GM12873 (cell line): ENCODE measurements around the gene CLIP2.

Source experiments
- TF ChIP-seq, protein P1 (sequence below): IDR thresholded peaks from 2 replicates; pipeline ENCODE4 v1.5.1; 2012; ENCODE audit warnings: low read depth, mild to moderate bottlenecking, moderate library complexity, low read length, control low read depth; ENCODE audit not compliant: insufficient read depth; ENCODE audit errors: missing control alignments

Gene CLIP2

DNA sequence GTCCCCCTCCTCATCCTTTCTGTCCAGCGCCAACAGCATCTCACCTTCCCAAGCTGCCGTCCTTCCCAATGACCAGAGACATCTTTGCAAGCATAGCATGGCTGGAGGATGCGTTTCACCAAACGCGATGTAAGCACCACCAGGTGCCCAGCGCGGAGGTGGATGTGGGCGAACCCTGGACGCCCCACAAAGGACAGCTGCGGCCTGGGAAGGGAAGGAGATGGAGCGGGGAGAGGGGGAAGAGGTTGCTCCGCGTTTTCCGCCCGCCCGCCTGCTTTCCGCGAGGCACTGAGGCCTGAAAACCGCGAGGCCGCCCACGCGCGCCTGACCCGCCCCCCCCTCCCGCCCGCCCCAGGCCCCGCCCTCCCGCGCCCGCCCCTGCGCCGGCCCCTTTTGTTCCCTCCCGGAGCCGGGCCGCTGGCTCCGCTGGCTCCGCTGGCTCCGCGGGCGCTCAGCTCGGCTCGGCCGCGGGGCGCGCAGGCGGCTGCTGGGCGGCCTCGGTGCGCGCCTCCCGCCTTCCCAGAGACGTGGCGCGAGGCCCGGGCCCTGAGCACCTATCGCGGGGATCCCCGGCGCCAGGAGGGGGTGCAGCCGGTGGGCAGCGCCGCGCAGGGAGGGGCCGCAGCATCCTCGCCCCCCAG, at the start of gene CLIP2:
CLIP2 (plus strand) TSS at position 390 of the 641 bp plus-strand sequence. CDS start 28,140 bp downstream, outside the sequence.
- TF ChIP-seq, protein P1, sequence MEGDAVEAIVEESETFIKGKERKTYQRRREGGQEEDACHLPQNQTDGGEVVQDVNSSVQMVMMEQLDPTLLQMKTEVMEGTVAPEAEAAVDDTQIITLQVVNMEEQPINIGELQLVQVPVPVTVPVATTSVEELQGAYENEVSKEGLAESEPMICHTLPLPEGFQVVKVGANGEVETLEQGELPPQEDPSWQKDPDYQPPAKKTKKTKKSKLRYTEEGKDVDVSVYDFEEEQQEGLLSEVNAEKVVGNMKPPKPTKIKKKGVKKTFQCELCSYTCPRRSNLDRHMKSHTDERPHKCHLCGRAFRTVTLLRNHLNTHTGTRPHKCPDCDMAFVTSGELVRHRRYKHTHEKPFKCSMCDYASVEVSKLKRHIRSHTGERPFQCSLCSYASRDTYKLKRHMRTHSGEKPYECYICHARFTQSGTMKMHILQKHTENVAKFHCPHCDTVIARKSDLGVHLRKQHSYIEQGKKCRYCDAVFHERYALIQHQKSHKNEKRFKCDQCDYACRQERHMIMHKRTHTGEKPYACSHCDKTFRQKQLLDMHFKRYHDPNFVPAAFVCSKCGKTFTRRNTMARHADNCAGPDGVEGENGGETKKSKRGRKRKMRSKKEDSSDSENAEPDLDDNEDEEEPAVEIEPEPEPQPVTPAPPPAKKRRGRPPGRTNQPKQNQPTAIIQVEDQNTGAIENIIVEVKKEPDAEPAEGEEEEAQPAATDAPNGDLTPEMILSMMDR, result no peak

DNA sequence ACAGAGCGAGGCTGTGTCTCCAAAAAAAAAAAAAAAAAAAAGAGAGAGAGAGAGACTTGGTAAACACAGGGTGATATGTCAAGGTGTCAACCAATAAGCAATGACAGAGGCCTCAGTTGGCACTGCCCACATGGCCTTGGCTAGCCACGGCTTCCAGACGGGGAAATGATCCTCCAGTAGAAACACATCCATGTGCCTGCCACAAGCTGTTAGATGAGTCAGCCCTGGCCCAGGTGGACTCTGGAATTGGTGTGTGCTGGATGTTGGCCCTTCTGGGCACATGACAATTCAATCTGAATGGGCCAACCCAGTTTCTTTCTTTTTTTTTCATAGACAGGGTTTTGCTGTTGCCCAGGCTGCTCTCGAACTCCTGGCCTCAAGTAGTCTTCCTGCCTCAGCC, 48.7 kb upstream of the CLIP2 start:
- TF ChIP-seq, protein P1, result no peak

DNA sequence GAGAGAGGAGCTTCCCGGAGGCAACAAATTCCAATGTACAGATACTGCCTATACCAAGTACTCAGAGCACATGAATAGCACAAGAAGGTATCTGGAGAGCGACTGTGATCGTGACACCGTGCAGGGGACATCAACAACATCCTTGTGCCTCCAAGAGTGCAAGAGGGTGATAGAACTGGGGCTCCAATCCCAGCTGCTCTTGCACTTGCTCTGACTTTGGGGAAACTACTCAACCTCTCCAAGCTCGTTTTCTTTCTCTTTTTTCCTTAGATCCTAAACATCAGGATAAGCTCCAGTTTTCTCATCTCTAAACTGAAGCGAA, 47.1 kb upstream of the CLIP2 start:
- TF ChIP-seq, protein P1, result no peak

DNA sequence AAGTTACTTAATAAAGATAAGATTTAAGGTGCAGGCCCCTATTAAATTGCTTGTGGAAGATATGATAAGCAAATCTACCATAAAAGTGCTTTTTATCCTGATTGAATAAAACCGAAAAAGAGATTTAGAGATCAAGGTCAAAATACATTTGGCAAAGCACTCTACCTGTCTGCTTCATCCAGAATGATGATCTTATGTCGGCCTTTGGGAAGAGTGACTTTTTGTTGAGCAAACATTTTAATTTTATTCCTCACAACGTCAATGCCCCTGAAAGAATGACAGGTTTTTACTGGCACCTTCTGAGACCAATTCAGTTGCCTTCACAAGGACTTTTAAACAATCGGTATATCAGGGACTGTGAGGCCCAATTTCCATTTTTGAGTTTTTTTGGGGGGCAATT, 42.7 kb upstream of the CLIP2 start:
- TF ChIP-seq, protein P1, result no peak

DNA sequence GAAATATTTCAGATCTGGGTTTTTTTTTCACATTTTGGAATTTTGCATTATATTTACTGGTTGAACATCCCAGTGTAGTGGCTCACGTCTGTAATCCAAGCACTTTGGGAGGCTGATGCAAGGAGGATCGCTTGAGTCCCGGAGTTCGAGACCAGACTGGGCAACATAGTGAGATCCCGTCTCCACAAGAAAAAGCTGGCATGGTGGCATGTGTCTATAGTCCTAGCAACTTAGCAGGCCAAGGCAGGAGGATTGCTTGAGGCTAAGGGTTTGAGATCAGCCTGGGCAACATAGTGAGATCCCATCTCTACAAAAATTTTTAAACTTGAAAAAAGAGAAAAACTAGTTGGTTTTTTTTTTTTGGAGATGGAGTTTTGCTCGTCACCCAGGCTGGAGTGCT, 41.1 kb upstream of the CLIP2 start:
- TF ChIP-seq, protein P1, result no peak

DNA sequence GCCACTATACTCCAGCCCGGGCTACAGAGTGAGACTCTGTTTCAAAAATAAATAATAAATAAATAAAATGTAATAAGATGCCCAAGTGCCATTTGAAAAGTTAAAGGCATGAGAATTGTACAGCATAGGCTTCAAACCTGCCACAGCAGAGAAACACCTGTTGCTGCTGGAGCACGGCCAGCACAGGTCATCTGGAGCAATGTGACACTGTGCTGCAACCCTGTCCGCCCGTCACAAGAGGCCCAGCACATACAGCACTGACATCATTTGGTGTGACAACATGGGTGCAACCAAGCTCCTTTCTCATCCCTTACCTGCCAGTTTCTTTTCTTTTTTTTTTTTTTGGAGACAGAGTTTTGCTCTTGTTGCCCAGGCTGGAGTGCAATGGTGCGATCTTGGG, 36.3 kb upstream of the CLIP2 start:
- TF ChIP-seq, protein P1, result no peak

DNA sequence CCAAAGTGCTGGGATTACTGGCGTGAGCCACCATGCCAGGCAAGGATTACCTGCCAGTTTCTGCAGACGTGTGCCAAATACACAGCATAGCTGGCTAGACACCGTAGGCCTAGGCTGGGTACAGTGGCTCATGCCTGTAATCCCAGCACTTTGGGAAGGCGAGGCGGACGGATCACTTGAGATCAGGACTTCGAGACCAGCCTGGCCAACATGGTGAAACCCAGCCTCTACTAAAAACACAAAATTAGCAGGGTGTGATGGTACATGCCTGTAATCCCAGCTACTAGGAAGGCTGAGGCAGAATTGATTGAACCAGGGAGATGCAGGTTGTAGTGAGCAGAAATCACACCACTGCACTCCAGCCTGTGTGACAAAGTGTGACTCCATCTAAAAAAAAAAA, 35.9 kb upstream of the CLIP2 start:
- TF ChIP-seq, protein P1, result no peak
